Right lobe of liver (tissue), 6 donors: ENCODE data around the gene CDH4. TPM values are rescaled to one million over a fixed set of nuclear protein-coding genes. Genes with fewer than 3 reads are reported as not detected.

Experiments
- ATAC-seq, 4 donors: fragments of 200-7000 bp; cut with Tn5 transposase; one replicate each; pipeline ENCODE4 v1.9.1; 2020; ENCODE audit warnings: mild to moderate bottlenecking in 4 of 4, moderate library complexity in 4 of 4
- DNase-seq, 3 donors: peaks; one replicate each; pipeline ENCODE4 v3.0.0-alpha.2; 2020
- H3K27ac ChIP-seq, 3 donors: fragments of 200-600 bp; one replicate each; pipeline ENCODE4 v1.8.0; 2022
- H3K27me3 ChIP-seq, 2 donors: fragments of 200-600 bp; one replicate each; pipeline ENCODE4 v1.8.0; 2022
- H3K36me3 ChIP-seq, 4 donors: fragments of 200-600 bp; sonication (generic) in 1 of 4; one replicate each; pipeline versions ENCODE4 v1.5.1 to v1.8.0; 2017 to 2022; ENCODE audit warnings: control low read depth in 1 of 4
- H3K4me1 ChIP-seq, 4 donors: fragments of 200-600 bp; sonication (generic) in 1 of 4; one replicate each; pipeline versions ENCODE4 v1.5.1 to v1.8.0; 2017 to 2022; ENCODE audit warnings: control low read depth in 1 of 4
- H3K4me3 ChIP-seq, 3 donors: fragments of 200-600 bp; one replicate each; pipeline ENCODE4 v1.8.0; 2022
- H3K9me3 ChIP-seq, 4 donors: fragments of 200-600 bp; sonication (generic) in 1 of 4; one replicate each; pipeline versions ENCODE4 v1.5.1 to v1.8.0; 2017 to 2022; ENCODE audit warnings: control low read depth in 1 of 4
- CTCF ChIP-seq, 4 donors: fragments of 200-600 bp in 3 of 4; fragments of 450-650 bp in 1 of 4; IDR thresholded peaks; one replicate each; pipeline versions ENCODE4 v1.5.1 to v1.8.0; 2016 to 2022; ENCODE audit warnings: antibody characterized with exemption in 4 of 4, mild to moderate bottlenecking in 2 of 4
- POLR2A ChIP-seq: fragments of 450-650 bp; IDR thresholded peaks from one replicate; pipeline ENCODE4 v1.6.1; 2017; ENCODE audit warnings: antibody characterized with exemption, mild to moderate bottlenecking
- WGBS: methylation state at CpG from one replicate; pipeline ENCODE4 v1.1.6; 2018; ENCODE audit warnings: low coverage, low lambda C conversion rate; ENCODE audit not compliant: insufficient coverage; ENCODE audit errors: missing lambda C conversion rate; 5-methylcytosine and 5-hydroxymethylcytosine counted together
- intact Hi-C, 2 donors: fragments of 100-400 bp; cut with DNase I; formaldehyde crosslinking; loops; one replicate each; pipeline versions ENCODE4 v1.11.2 to v1.14.1; 2022
- total RNA-seq, 6 experiments: library from RNA; depleted of rRNA in 2 of 6; stranded (reverse); fragments of >200 nt in 2 of 6; fragmentation: NEBNext Ultra II Directional in 3 of 6; extraction: Animal tissue kit (Norgen Biotek cat#: 25700) in 3 of 6; gene quantifications; one replicate each; pipeline versions ENCODE4 v1.1.0 to v1.2.4, GENCODE V29; 2016 to 2023
- donor health status: DM: no; HTN: yes; CAD: no.
- donor health status: DM: no; HTN: no; CAD: no.
- donor health status: DM: no; HTN: no; CAD: no.
- donor health status: DM: no; HTN: yes; CAD: no.
- donor health status: DM: no; HTN: yes; CAD: no.

The CDH4 gene
- total RNA-seq, 6 experiments from 2014 or later = 0.02 to 0.14 (median 0.09) TPM; not detected in 3

GRCh38 chr20:61667056-61667792 is 415.2 kb downstream of the CDH4 start:
- TF ChIP-seq POLR2A (no peak), CTCF (IDR thresholded peaks at IDR 0.05) (no peak)
- Histone ChIP-seq H3K4me3 (no peak overlapping the region), H3K36me3 (no peaks in the 10 kb centered on the region), H3K9me3 (no peaks in the 10 kb centered on the region), H3K27me3 (no peaks in the 10 kb centered on the region), H3K4me1 (no peaks in the 10 kb centered on the region), H3K27ac (no peak overlapping the region)
- no peak for ATAC-seq
- DNase-seq = peak in 1 of 3 donors; percentile 39
- 63% methylated on average over 6 of the region's 20 CpGs for WGBS
- intact Hi-C loops = no loop called here

GRCh38 chr20:61668065-61668650 is 416.1 kb downstream of the CDH4 start:
- ATAC-seq (no peak), DNase-seq (peak in 1 of 3 donors; percentile 50)
- intact Hi-C loops = no loop called here
- no peak overlapping the region for H3K27ac ChIP-seq
- no peaks in the 10 kb centered on the region for H3K27me3 ChIP-seq
- no peaks in the 10 kb centered on the region for H3K9me3 ChIP-seq
- WGBS = 19% methylated on average over 3 of the region's 9 CpGs
- TF ChIP-seq CTCF (IDR thresholded peaks at IDR 0.05) (no peak), POLR2A (no peak)
- no peaks in the 10 kb centered on the region for H3K4me1 ChIP-seq
- H3K36me3 ChIP-seq = no peaks in the 10 kb centered on the region
- H3K4me3 ChIP-seq = no peak overlapping the region

GRCh38 chr20:61668771-61669503 is 416.9 kb downstream of the CDH4 start:
- no peaks in the 10 kb centered on the region for H3K27me3 ChIP-seq
- WGBS = 52% methylated on average over 6 of the region's 20 CpGs
- peak in 1 of 3 donors; percentile 42 for DNase-seq

GRCh38 chr20:61670274-61670673 is 418.2 kb downstream of the CDH4 start:
- intact Hi-C loops = no loop called here
- no peaks in the 10 kb centered on the region for H3K36me3 ChIP-seq

More at GRCh38 chr20:61668771-61669503, 416.9 kb downstream of the CDH4 start:
- Histone ChIP-seq H3K4me1 (no peaks in the 10 kb centered on the region), H3K4me3 (no peak overlapping the region), H3K27ac (no peak overlapping the region), H3K36me3 (no peaks in the 10 kb centered on the region), H3K9me3 (no peaks in the 10 kb centered on the region)
- intact Hi-C loops = no loop called here
- TF ChIP-seq CTCF (IDR thresholded peaks at IDR 0.05) (no peak), POLR2A (no peak)
- no peak for ATAC-seq

More at GRCh38 chr20:61670274-61670673, 418.2 kb downstream of the CDH4 start:
- 38% methylated on average over 3 of the region's 3 CpGs for WGBS
- TF ChIP-seq POLR2A (no peak), CTCF (IDR thresholded peaks at IDR 0.05) (no peak)
- Histone ChIP-seq H3K27me3 (no peaks in the 10 kb centered on the region), H3K4me1 (no peaks in the 10 kb centered on the region), H3K27ac (no peak overlapping the region), H3K9me3 (no peaks in the 10 kb centered on the region), H3K4me3 (no peak overlapping the region)
- no peak for DNase-seq
- ATAC-seq = no peak
